Coronary artery (tissue), 2 donors: ENCODE measurements around the gene ENPEP.

Source experiments
- DNase-seq: peaks from one replicate; pipeline ENCODE4 v3.0.0-alpha.2; 2017; ENCODE audit warnings: low spot score
- H3K27ac ChIP-seq, 2 donors: fragments of 200-600 bp; sonication (generic); one replicate each; pipeline ENCODE4 v1.5.1; 2016 to 2019
- H3K4me3 ChIP-seq: fragments of 200-600 bp; sonication (generic); 2 replicates; pipeline ENCODE4 v1.5.1; 2016; ENCODE audit warnings: mild to moderate bottlenecking, moderate library complexity
- TF ChIP-seq, protein P1 (sequence below): fragments of 200-600 bp; sonication (generic); IDR thresholded peaks from one replicate; pipeline ENCODE4 v1.5.1; 2019; ENCODE audit warnings: antibody characterized with exemption

Gene ENPEP

DNA sequence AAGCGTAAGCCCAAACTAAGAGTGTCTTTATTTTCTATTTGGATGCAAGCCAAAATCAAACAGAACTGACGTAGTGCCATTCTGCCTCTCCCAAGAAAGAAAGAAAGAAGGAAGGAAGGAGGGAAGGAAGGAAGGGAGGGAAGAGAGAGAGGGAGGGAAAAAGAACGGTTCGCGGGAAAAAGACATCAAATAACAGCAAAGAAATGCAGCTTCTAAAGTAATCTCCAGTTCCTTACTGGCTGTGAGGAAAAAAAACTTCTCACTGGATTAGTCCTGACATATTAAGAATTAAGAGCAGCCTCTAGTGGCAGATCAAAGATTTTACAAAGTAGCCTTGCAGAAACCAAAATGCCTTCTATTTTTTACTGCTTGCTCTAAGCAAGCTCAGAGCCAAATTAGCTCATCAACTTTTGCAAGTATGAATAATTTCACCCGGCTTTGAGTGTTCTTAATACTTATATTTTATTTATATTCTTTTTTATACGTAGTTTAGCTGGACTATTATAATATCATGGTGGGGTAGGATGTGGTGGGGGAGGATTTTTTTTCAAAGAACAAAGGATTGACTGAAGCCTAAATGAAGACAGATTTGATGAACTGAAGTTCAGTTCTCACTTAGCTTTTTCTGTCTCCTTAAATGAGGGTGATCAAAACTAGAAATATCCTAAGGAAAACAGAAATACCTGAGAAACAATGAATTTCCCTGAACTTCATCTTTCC lies 110.3 kb downstream of the ENPEP start:
- DNase-seq: no peak
- peak overlapping the region; percentile 42 for H3K4me3 ChIP-seq
- TF ChIP-seq, protein P1, sequence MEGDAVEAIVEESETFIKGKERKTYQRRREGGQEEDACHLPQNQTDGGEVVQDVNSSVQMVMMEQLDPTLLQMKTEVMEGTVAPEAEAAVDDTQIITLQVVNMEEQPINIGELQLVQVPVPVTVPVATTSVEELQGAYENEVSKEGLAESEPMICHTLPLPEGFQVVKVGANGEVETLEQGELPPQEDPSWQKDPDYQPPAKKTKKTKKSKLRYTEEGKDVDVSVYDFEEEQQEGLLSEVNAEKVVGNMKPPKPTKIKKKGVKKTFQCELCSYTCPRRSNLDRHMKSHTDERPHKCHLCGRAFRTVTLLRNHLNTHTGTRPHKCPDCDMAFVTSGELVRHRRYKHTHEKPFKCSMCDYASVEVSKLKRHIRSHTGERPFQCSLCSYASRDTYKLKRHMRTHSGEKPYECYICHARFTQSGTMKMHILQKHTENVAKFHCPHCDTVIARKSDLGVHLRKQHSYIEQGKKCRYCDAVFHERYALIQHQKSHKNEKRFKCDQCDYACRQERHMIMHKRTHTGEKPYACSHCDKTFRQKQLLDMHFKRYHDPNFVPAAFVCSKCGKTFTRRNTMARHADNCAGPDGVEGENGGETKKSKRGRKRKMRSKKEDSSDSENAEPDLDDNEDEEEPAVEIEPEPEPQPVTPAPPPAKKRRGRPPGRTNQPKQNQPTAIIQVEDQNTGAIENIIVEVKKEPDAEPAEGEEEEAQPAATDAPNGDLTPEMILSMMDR: no peak
- H3K27ac ChIP-seq: no peak overlapping the region

DNA sequence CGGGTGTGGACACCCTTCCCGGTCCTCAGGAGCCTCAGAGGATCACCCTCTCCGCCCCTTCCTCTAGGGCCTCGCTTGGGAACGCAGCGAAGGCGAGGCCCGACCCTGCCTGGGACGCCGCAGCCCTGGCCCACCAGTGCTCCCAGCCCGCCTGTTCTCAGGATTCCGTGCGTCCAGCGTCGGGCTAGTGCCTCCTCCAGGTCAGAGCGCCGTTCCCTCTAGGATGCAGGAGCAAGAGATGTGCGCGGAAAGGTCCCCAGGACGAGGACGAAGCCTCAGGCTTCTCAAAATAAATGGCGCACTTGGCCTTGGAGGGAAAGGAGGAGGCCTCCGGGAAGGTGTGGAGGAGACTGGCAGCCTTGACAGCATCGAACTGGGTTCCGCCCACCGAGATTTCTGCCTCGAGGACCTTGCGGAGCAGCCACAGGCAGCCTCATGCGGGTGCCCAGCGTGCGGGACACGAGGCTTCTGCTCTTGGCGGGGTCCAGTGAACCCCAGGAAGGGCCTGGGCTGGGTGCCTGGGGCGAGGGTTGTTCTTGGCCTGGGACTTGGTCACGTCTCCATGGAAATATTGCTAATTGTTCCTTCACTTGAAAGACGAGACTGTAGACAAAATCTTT lies 111.8 kb downstream of the ENPEP start:
- no peak for DNase-seq
- TF ChIP-seq, protein P1: no peak
- Histone ChIP-seq H3K4me3 (no peak overlapping the region), H3K27ac (no peak overlapping the region)

DNA sequence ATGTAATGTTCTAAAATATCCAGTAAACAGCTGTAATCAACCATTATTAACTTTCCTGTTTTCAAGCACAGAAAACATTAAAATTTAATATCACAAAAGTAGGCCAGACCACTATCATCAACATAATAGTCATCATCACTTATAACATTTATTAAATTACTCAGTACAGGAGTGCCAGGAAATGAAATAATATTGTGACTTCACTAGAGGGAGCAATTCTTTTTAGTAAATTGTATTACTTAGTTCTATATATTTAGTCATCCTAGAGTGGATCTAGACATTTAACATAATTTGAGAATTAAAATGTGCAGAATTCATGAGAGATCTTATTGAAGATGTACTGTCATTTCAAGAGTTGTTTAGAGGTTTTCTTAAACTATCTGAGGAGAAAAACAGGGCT lies 113.3 kb downstream of the ENPEP start:
- no peak overlapping the region for H3K27ac ChIP-seq
- DNase-seq: no peak
- no peak overlapping the region for H3K4me3 ChIP-seq
- TF ChIP-seq, protein P1: no peak

DNA sequence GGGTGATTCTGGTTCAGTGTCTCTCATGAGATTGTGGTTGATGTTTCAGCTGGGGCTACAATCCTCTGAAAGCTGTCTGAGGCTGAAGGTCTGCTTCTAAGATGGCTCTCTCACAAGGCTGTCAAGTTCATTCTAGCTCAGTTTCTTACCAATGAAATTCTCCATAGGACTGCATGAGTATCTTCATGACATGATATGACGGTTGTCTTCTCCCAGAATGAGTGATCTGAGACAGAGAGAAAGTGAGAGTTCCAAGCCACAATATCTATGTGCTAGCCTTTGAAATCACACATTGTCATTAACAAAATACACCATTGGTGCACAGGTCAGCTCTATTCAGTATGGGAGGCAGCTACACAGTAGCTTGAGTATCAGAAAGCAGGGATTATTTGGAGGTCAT lies 119.6 kb downstream of the ENPEP start:
- no peak for DNase-seq
- Histone ChIP-seq H3K4me3 (no peak overlapping the region), H3K27ac (no peak overlapping the region)
- TF ChIP-seq, protein P1: no peak

DNA sequence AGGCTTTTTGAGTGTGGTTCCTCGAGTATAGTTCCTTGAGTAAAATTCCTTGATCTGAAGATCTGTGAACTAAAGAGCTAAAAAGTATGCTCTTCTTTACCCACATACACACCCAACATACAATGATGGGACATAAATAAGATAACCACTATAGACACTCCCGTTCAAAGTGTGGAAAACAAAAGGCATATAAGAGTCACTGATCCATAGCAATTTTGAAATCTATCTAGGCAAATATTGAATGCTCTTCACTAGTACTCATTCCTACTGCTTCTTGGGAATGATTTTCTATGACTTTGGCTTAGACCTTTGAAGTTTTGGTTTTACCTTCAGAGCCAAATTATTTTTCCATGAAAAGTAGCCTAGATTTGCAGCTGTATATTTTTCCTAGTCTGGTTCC lies 120.5 kb downstream of the ENPEP start:
- no peak for DNase-seq
- H3K27ac ChIP-seq: no peak overlapping the region
- H3K4me3 ChIP-seq: no peak overlapping the region
- TF ChIP-seq, protein P1: no peak

DNA sequence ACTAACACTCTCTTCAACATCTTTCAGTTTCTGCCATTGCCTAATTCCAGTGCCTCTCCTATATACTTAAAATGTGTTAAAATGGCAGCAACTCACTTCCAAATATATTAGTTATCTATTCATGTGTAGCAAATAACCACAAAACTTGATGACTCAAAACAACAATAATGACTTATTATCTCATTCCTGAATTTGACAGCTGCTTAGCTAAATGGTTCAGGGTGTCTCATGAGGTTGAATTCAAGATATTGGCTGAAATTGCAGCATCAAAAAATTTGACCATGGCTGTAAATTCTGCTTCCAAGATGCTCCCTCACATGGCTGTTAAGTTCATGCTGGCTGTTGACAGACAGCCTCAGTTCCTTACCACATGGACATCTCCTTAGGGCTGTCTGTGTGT lies 121.6 kb downstream of the ENPEP start:
- Histone ChIP-seq H3K4me3 (no peak overlapping the region), H3K27ac (no peak overlapping the region)
- TF ChIP-seq, protein P1: no peak
- DNase-seq: no peak

DNA sequence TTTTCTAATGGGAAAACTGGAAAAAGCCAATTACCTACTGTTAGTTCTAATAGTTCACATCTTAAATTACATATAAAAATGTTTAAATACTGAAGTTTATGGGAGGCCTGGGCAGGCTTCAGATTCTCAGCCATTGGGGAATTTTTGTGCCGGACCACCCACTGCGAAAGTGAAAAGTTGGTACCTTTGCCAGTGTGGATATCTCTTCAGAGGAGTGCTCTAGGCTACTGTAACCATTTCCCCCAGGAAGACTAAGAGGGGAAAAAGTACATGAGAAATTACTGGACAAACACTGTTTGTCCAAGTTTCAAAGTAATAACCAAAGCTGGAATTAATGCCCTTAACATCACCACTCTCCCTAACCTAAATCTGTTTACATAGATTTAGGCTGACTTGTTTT lies 126.1 kb downstream of the ENPEP start:
- no peak for DNase-seq
- TF ChIP-seq, protein P1: no peak
- no peak overlapping the region for H3K4me3 ChIP-seq
- H3K27ac ChIP-seq: no peak overlapping the region
